Fibroblast of lung (primary cell): Measurements from ENCODE around the gene SOAT1.

Experiments
- EZH2 ChIP-seq: IDR thresholded peaks from 2 replicates; pipeline ENCODE4 v1.5.1; 2012; ENCODE audit warnings: low read length, control low read depth, mild to moderate bottlenecking; ENCODE audit errors: missing control alignments
- TF ChIP-seq, protein P1 (sequence below), 2 donors: IDR thresholded peaks in 1 of 2; conservative IDR thresholded peaks in 1 of 2; 1 replicate in 1 of 2; 2 replicates in 1 of 2; pipeline ENCODE4 v1.5.1; 2011 to 2012; ENCODE audit warnings: low read length in 2 of 2, control low read depth in 1 of 2, inconsistent platforms in 1 of 2, low read depth in 1 of 2, mild to moderate bottlenecking in 1 of 2

GRCh38 chr1:179310291-179310690 is 16.7 kb downstream of the SOAT1 start:
- no peak for TF ChIP-seq EZH2
- TF ChIP-seq, protein P1, sequence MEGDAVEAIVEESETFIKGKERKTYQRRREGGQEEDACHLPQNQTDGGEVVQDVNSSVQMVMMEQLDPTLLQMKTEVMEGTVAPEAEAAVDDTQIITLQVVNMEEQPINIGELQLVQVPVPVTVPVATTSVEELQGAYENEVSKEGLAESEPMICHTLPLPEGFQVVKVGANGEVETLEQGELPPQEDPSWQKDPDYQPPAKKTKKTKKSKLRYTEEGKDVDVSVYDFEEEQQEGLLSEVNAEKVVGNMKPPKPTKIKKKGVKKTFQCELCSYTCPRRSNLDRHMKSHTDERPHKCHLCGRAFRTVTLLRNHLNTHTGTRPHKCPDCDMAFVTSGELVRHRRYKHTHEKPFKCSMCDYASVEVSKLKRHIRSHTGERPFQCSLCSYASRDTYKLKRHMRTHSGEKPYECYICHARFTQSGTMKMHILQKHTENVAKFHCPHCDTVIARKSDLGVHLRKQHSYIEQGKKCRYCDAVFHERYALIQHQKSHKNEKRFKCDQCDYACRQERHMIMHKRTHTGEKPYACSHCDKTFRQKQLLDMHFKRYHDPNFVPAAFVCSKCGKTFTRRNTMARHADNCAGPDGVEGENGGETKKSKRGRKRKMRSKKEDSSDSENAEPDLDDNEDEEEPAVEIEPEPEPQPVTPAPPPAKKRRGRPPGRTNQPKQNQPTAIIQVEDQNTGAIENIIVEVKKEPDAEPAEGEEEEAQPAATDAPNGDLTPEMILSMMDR (conservative IDR thresholded peaks at IDR 0.05 in 1 of 2, IDR thresholded peaks at IDR 0.05 in 1 of 2; ENCODE audit: low read depth in 1 of 2, low read length in 2 of 2) = no peak
